ENCODE results near the gene COL5A1. TPM values are rescaled to one million over a fixed set of nuclear protein-coding genes. Genes with fewer than 3 reads are reported as not detected.

Gene COL5A1
- polyA plus RNA-seq, 3 donors = 0.01 TPM; not detected in 2

DNA sequence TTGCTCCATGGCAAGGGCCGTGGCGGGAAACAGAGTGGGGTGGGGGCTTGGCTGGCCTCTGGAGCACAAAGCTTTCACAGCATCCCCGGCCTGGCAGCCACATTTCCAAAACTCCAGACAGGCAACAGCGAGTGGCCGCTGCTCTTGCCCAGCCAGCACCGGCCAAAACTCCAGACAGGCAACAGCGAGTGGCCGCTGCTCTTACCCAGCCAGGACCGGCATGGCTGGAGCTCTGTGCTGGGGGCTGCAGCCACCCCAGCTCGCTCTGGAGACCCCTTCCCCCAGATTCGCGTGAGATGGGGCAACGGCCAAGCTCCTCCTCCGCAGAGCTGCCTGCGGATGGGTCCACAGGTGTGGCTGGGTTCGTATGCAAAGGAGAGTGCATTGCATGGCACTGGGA lies 98.5 kb downstream of the COL5A1 start:
- no peaks in the 10 kb centered on the region for H3K4me1 ChIP-seq (ENCODE audit: control insufficient read depth in 1 of 2, insufficient read depth in 2 of 2, low read length in 2 of 2)
- H3K4me2 ChIP-seq (replicated peaks; ENCODE audit: extremely low read depth, low read length, poor library complexity, severe bottlenecking) = no peak overlapping the region
- no peak overlapping the region for H3K27ac ChIP-seq (ENCODE audit: low read depth in 1 of 2, low read length in 2 of 2)
- intact Hi-C loops (cut with micrococcal nuclease) = no loop called here
- H3K9me3 ChIP-seq (replicated peaks in 1 of 2; ENCODE audit: control insufficient read depth in 1 of 2, insufficient read depth in 1 of 2, low read length in 2 of 2) = peaks cover 8 to 13% of the 10 kb centered on the region in 2 donors
- H3K4me1 Mint-ChIP-seq = no peaks in the 10 kb centered on the region
- WGBS (ENCODE audit: insufficient coverage) = 99% methylated on average over 13 of the region's 16 CpGs
- peaks cover 6 to 14% (median 8%) of the 10 kb centered on the region in 3 donors for H3K27me3 Mint-ChIP-seq (ENCODE audit: low read depth in 3 of 3)
- no peak overlapping the region for H3K4me3 Mint-ChIP-seq
- H3K27me3 ChIP-seq (ENCODE audit: control insufficient read depth in 2 of 2, insufficient read depth in 2 of 2, low read length in 2 of 2) = no peaks in the 10 kb centered on the region
- TF ChIP-seq, protein P1, sequence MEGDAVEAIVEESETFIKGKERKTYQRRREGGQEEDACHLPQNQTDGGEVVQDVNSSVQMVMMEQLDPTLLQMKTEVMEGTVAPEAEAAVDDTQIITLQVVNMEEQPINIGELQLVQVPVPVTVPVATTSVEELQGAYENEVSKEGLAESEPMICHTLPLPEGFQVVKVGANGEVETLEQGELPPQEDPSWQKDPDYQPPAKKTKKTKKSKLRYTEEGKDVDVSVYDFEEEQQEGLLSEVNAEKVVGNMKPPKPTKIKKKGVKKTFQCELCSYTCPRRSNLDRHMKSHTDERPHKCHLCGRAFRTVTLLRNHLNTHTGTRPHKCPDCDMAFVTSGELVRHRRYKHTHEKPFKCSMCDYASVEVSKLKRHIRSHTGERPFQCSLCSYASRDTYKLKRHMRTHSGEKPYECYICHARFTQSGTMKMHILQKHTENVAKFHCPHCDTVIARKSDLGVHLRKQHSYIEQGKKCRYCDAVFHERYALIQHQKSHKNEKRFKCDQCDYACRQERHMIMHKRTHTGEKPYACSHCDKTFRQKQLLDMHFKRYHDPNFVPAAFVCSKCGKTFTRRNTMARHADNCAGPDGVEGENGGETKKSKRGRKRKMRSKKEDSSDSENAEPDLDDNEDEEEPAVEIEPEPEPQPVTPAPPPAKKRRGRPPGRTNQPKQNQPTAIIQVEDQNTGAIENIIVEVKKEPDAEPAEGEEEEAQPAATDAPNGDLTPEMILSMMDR (IDR thresholded peaks at IDR 0.05) = no peak
- peaks cover 0 to 3% (median 2%) of the 10 kb centered on the region in 7 donors for H3K9me3 Mint-ChIP-seq
- no peaks in the 10 kb centered on the region for H3K79me2 ChIP-seq (ENCODE audit: insufficient read depth, low read length)
- H3K9ac ChIP-seq (ENCODE audit: insufficient read depth, low read length, poor library complexity, severe bottlenecking) = no peak overlapping the region
- no peak for DNase-seq
- no peak overlapping the region for H3K4me3 ChIP-seq (replicated peaks in 1 of 3; ENCODE audit: low read depth in 2 of 3, low read length in 3 of 3)
- no peak overlapping the region for H2AFZ ChIP-seq (ENCODE audit: insufficient read depth, low read depth, low read length, poor library complexity, severe bottlenecking)
- H3K27ac Mint-ChIP-seq = no peak overlapping the region
- no peaks in the 10 kb centered on the region for H4K20me1 ChIP-seq (ENCODE audit: insufficient read depth, low read length)
- no peaks in the 10 kb centered on the region for H3K36me3 ChIP-seq (replicated peaks in 1 of 2; ENCODE audit: control insufficient read depth in 1 of 2, insufficient read depth in 2 of 2, low read length in 2 of 2)
- H3K36me3 Mint-ChIP-seq = no peaks in the 10 kb centered on the region

DNA sequence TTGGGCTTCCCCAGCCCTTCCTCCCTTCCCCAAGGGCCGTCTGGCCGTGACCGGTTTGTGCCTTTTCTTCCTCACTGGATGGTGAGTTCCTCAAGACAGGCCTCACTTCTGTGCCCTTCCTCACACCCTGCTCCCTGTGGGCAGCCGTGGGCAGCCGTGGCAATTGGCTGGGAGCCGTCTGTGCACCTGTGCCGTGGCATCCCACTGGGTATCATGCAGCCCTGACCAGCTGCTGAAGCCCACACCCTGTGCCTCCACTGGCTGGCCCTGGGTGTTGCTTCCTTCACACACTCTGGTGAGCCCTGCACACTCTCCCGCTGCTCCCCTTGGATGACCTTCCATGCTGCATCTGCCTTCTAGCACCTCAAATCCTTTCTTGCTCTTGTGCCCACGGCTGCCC lies 100.2 kb downstream of the COL5A1 start:
- Histone ChIP-seq H3K4me3 (replicated peaks in 1 of 3; ENCODE audit: low read depth in 2 of 3, low read length in 3 of 3) (no peak overlapping the region), H3K79me2 (ENCODE audit: insufficient read depth, low read length) (no peaks in the 10 kb centered on the region), H2AFZ (ENCODE audit: insufficient read depth, low read depth, low read length, poor library complexity, severe bottlenecking) (no peak overlapping the region), H3K9ac (ENCODE audit: insufficient read depth, low read length, poor library complexity, severe bottlenecking) (no peak overlapping the region), H3K36me3 (replicated peaks in 1 of 2; ENCODE audit: control insufficient read depth in 1 of 2, insufficient read depth in 2 of 2, low read length in 2 of 2) (no peaks in the 10 kb centered on the region), H3K4me1 (ENCODE audit: control insufficient read depth in 1 of 2, insufficient read depth in 2 of 2, low read length in 2 of 2) (no peaks in the 10 kb centered on the region), H3K27ac (ENCODE audit: low read depth in 1 of 2, low read length in 2 of 2) (no peak overlapping the region), H3K9me3 (replicated peaks in 1 of 2; ENCODE audit: control insufficient read depth in 1 of 2, insufficient read depth in 1 of 2, low read length in 2 of 2) (peaks cover 26 to 29% of the 10 kb centered on the region in 2 donors), H3K4me2 (replicated peaks; ENCODE audit: extremely low read depth, low read length, poor library complexity, severe bottlenecking) (no peak overlapping the region), H4K20me1 (ENCODE audit: insufficient read depth, low read length) (no peaks in the 10 kb centered on the region), H3K27me3 (ENCODE audit: control insufficient read depth in 2 of 2, insufficient read depth in 2 of 2, low read length in 2 of 2) (no peaks in the 10 kb centered on the region)
- intact Hi-C loops (cut with micrococcal nuclease) = no loop called here
- H3K27ac Mint-ChIP-seq = no peak overlapping the region
- no peak overlapping the region for H3K4me3 Mint-ChIP-seq
- no peaks in the 10 kb centered on the region for H3K4me1 Mint-ChIP-seq
- 86% methylated on average over 9 of the region's 9 CpGs for WGBS (ENCODE audit: insufficient coverage)
- no peaks in the 10 kb centered on the region for H3K36me3 Mint-ChIP-seq
- peaks cover 2 to 16% (median 8%) of the 10 kb centered on the region in 7 donors for H3K9me3 Mint-ChIP-seq
- no peak for DNase-seq
- TF ChIP-seq, protein P1 (IDR thresholded peaks at IDR 0.05) = no peak
- H3K27me3 Mint-ChIP-seq (ENCODE audit: low read depth in 3 of 3) = peaks cover 4 to 14% (median 10%) of the 10 kb centered on the region in 3 donors

Measured in CD14-positive monocyte (primary cell).